ENCODE results near the gene NGF. TPM values are rescaled to one million over a fixed set of nuclear protein-coding genes. Genes with fewer than 3 reads are reported as not detected.

The NGF gene
- total and polyA plus RNA-seq, 2 donors (not counting 1 experiment from before 2014, with no cell fraction given), result not detected

DNA sequence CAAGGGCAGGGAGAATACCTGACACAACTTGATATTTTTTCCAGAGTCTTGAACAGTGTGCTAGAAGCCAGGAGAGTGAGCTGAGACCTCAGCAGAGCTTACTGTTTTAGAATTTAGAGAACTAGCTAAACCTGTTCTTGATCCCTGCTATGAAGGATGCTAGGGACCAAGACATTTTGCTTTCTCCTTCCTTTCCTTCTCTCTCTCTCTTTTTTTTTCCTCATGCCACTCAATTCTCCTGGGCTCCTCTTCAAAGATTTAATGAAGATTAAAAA is 99.0 kb downstream of the NGF start:
- Histone ChIP-seq H3K36me3 (replicated peaks in 1 of 2; ENCODE audit: control extremely low read depth in 1 of 2, control insufficient read depth in 1 of 2, extremely low read depth in 1 of 2, insufficient read depth in 2 of 2, low read length in 1 of 2) (no peaks in the 10 kb centered on the region), H3K27me3 (replicated peaks in 1 of 4; ENCODE audit: control extremely low read depth in 1 of 4, control insufficient read depth in 3 of 4, insufficient read depth in 4 of 4, low read length in 3 of 4) (peaks cover 0 to 2% (median 0%) of the 10 kb centered on the region in 4 experiments), H3K4me3 (ENCODE audit: control extremely low read depth in 1 of 5, extremely low read depth in 1 of 5, insufficient read depth in 1 of 5, low read depth in 2 of 5, low read length in 4 of 5) (no peak overlapping the region), H2AFZ (ENCODE audit: insufficient read depth, low read depth, low read length, poor library complexity, severe bottlenecking) (no peak overlapping the region), H3K4me2 (replicated peaks; ENCODE audit: low read depth, low read length, poor library complexity, severe bottlenecking) (no peak overlapping the region), H4K20me1 (ENCODE audit: control insufficient read depth, insufficient read depth, low read length, poor library complexity, severe bottlenecking) (no peaks in the 10 kb centered on the region), H3K9ac (ENCODE audit: low read length) (no peak overlapping the region), H3K9me3 (ENCODE audit: control extremely low read depth in 1 of 3, control insufficient read depth in 2 of 3, insufficient read depth in 1 of 3, low read length in 2 of 3) (peaks cover 0 to 2% (median 0%) of the 10 kb centered on the region in 3 donors), H3K4me1 (ENCODE audit: control insufficient read depth in 2 of 2, insufficient read depth in 2 of 2, low read length in 2 of 2) (no peaks in the 10 kb centered on the region), H3K27ac (ENCODE audit: low read length in 2 of 2) (no peak overlapping the region), H3K79me2 (ENCODE audit: control insufficient read depth, insufficient read depth, low read length) (no peaks in the 10 kb centered on the region)
- Mint-ChIP-seq H3K27ac (no peak overlapping the region), H3K27me3 (peaks cover 7% of the 10 kb centered on the region), H3K9me3 (ENCODE audit: insufficient read depth) (no peaks in the 10 kb centered on the region), H3K4me1 (no peaks in the 10 kb centered on the region), H3K4me3 (no peak overlapping the region)
- TF ChIP-seq EZH2 (IDR thresholded peaks at IDR 0.05; ENCODE audit: borderline replicate concordance, insufficient read depth, low read depth, low read length, poor library complexity, severe bottlenecking), result no peak
- TF ChIP-seq, protein P1, sequence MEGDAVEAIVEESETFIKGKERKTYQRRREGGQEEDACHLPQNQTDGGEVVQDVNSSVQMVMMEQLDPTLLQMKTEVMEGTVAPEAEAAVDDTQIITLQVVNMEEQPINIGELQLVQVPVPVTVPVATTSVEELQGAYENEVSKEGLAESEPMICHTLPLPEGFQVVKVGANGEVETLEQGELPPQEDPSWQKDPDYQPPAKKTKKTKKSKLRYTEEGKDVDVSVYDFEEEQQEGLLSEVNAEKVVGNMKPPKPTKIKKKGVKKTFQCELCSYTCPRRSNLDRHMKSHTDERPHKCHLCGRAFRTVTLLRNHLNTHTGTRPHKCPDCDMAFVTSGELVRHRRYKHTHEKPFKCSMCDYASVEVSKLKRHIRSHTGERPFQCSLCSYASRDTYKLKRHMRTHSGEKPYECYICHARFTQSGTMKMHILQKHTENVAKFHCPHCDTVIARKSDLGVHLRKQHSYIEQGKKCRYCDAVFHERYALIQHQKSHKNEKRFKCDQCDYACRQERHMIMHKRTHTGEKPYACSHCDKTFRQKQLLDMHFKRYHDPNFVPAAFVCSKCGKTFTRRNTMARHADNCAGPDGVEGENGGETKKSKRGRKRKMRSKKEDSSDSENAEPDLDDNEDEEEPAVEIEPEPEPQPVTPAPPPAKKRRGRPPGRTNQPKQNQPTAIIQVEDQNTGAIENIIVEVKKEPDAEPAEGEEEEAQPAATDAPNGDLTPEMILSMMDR (IDR thresholded peaks at IDR 0.05), result no peak
- no peak for DNase-seq
- ATAC-seq (ENCODE audit: low read depth), result no peak
- ChIA-PET CTCF (no interaction called here), POLR2A (no interaction called here)
- intact Hi-C loops (cut with micrococcal nuclease), result no loop called here

DNA sequence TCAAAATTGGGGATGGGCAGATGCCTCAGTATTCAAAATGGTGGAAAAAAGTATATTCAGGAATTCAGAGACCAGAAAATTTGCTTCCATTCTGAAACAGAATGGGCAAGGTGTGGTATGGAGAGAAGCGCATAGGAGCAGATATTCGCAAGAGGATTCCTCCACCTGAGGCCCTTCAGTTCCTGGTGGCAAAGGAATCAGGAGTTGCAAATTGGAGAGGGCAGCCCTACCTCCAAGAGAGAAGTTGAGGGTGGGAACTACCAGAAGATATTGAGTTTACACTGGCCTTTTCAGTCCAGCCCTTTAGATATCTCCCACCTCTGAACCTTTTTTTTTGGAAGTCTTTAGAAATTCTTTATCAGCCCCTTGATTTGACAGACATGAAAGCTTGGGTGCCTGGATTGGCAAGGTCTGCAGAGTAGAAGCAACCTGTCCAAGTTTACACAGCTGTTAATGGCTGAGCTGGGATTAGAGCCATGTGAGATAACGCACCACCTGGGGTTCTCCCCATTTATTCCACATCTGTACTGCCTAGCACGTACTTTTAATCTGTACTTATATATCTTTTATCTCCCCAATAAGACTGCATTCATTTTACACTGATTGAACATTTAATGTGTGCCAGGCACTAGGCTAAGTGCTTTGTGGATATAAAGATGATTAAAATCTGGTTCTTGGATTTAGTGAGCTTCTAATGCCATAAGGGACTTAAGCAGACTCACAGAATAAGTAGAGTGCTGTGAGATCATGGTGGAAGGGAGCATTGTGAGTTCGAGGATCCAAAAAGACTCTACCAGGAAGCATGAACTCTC is 99.5 kb downstream of the NGF start:
- no peak overlapping the region for H3K4me3 ChIP-seq (ENCODE audit: control extremely low read depth in 1 of 5, extremely low read depth in 1 of 5, insufficient read depth in 1 of 5, low read depth in 2 of 5, low read length in 4 of 5)
- DNase-seq (no peak), ATAC-seq (ENCODE audit: low read depth) (no peak)
- ChIA-PET POLR2A (no interaction called here), CTCF (no interaction called here)
- no peaks in the 10 kb centered on the region for H3K9me3 Mint-ChIP-seq (ENCODE audit: insufficient read depth)
- H3K27ac ChIP-seq (ENCODE audit: low read length in 2 of 2), result no peak overlapping the region
- WGBS (ENCODE audit: insufficient coverage), result no CpG with 5 or more reads among the region's 5 CpGs
- no peak overlapping the region for H3K4me2 ChIP-seq (replicated peaks; ENCODE audit: low read depth, low read length, poor library complexity, severe bottlenecking)
- peaks cover 0 to 2% (median 0%) of the 10 kb centered on the region in 3 donors for H3K9me3 ChIP-seq (ENCODE audit: control extremely low read depth in 1 of 3, control insufficient read depth in 2 of 3, insufficient read depth in 1 of 3, low read length in 2 of 3)
- H3K4me3 Mint-ChIP-seq, result no peak overlapping the region
- H3K27ac Mint-ChIP-seq, result no peak overlapping the region
- no peak for TF ChIP-seq EZH2 (IDR thresholded peaks at IDR 0.05; ENCODE audit: borderline replicate concordance, insufficient read depth, low read depth, low read length, poor library complexity, severe bottlenecking)
- TF ChIP-seq, protein P1 (IDR thresholded peaks at IDR 0.05), result no peak
- no peaks in the 10 kb centered on the region for H4K20me1 ChIP-seq (ENCODE audit: control insufficient read depth, insufficient read depth, low read length, poor library complexity, severe bottlenecking)
- H3K4me1 ChIP-seq (ENCODE audit: control insufficient read depth in 2 of 2, insufficient read depth in 2 of 2, low read length in 2 of 2), result no peaks in the 10 kb centered on the region
- no peaks in the 10 kb centered on the region for H3K4me1 Mint-ChIP-seq
- intact Hi-C loops (cut with micrococcal nuclease), result no loop called here
- H3K79me2 ChIP-seq (ENCODE audit: control insufficient read depth, insufficient read depth, low read length), result no peaks in the 10 kb centered on the region
- no peak overlapping the region for H2AFZ ChIP-seq (ENCODE audit: insufficient read depth, low read depth, low read length, poor library complexity, severe bottlenecking)
- H3K9ac ChIP-seq (ENCODE audit: low read length), result no peak overlapping the region
- H3K27me3 ChIP-seq (replicated peaks in 1 of 4; ENCODE audit: control extremely low read depth in 1 of 4, control insufficient read depth in 3 of 4, insufficient read depth in 4 of 4, low read length in 3 of 4), result peaks cover 0 to 2% (median 0%) of the 10 kb centered on the region in 4 experiments
- peaks cover 7% of the 10 kb centered on the region for H3K27me3 Mint-ChIP-seq
- no peaks in the 10 kb centered on the region for H3K36me3 ChIP-seq (replicated peaks in 1 of 2; ENCODE audit: control extremely low read depth in 1 of 2, control insufficient read depth in 1 of 2, extremely low read depth in 1 of 2, insufficient read depth in 2 of 2, low read length in 1 of 2)
